Sigmoid colon (tissue), 4 donors: ENCODE data around the gene CHORDC1.

Experiments
- EP300 ChIP-seq, 4 donors: sonication (generic); formaldehyde crosslinking; IDR thresholded peaks; one replicate each; pipeline ENCODE4 v1.6.1; 2017; ENCODE audit warnings: antibody characterized with exemption in 4 of 4
- POLR2A ChIP-seq, 2 donors: fragments of 450-650 bp; IDR thresholded peaks; one replicate each; pipeline ENCODE4 v1.6.1; 2016; ENCODE audit warnings: antibody characterized with exemption in 2 of 2, mild to moderate bottlenecking in 2 of 2, moderate library complexity in 2 of 2
- POLR2AphosphoS5 ChIP-seq, 4 donors: sonication (generic); formaldehyde crosslinking; IDR thresholded peaks; one replicate each; pipeline ENCODE4 v1.6.1; 2017; ENCODE audit warnings: antibody characterized with exemption in 4 of 4
- TF ChIP-seq, protein P1 (sequence below), 4 experiments: fragments of 450-650 bp in 3 of 4; fragments of 200-600 bp in 1 of 4; IDR thresholded peaks; one replicate each; pipeline ENCODE4 v1.5.1; 2016 to 2019; ENCODE audit warnings: antibody characterized with exemption in 4 of 4, mild to moderate bottlenecking in 3 of 4, moderate library complexity in 2 of 4

GRCh38 chr11:90208857-90209256, 14.0 kb downstream of the CHORDC1 start:
- TF ChIP-seq, protein P1, sequence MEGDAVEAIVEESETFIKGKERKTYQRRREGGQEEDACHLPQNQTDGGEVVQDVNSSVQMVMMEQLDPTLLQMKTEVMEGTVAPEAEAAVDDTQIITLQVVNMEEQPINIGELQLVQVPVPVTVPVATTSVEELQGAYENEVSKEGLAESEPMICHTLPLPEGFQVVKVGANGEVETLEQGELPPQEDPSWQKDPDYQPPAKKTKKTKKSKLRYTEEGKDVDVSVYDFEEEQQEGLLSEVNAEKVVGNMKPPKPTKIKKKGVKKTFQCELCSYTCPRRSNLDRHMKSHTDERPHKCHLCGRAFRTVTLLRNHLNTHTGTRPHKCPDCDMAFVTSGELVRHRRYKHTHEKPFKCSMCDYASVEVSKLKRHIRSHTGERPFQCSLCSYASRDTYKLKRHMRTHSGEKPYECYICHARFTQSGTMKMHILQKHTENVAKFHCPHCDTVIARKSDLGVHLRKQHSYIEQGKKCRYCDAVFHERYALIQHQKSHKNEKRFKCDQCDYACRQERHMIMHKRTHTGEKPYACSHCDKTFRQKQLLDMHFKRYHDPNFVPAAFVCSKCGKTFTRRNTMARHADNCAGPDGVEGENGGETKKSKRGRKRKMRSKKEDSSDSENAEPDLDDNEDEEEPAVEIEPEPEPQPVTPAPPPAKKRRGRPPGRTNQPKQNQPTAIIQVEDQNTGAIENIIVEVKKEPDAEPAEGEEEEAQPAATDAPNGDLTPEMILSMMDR (IDR thresholded peaks at IDR 0.05) = no peak
- TF ChIP-seq EP300 (IDR thresholded peaks at IDR 0.05) (no peak), POLR2A (IDR thresholded peaks at IDR 0.05) (no peak), POLR2AphosphoS5 (IDR thresholded peaks at IDR 0.05) (no peak)
